Heart right ventricle (tissue), 16 donors: Measurements from ENCODE around the gene STIM2. TPM values are rescaled to one million over a fixed set of nuclear protein-coding genes. Genes with fewer than 3 reads are reported as not detected.

Source experiments
- ATAC-seq, 8 donors: fragments of 200-7000 bp; cut with Tn5 transposase; one replicate each; pipeline ENCODE4 v1.9.1; 2020; ENCODE audit warnings: mild to moderate bottlenecking in 8 of 8, moderate library complexity in 8 of 8, moderate number of reproducible peaks in 1 of 8
- DNase-seq, 2 donors: peaks; one replicate each; pipeline ENCODE4 v3.0.0-alpha.2; 2020
- H3K27ac ChIP-seq, 10 donors: fragments of 200-600 bp; sonication (generic) in 2 of 10; one replicate each; pipeline versions ENCODE4 v1.5.0 to v1.8.0; 2020 to 2022; ENCODE audit warnings: mild to moderate bottlenecking in 3 of 10
- H3K27me3 ChIP-seq, 7 donors: fragments of 200-600 bp; one replicate each; pipeline ENCODE4 v1.8.0; 2021 to 2022; ENCODE audit warnings: mild to moderate bottlenecking in 2 of 7
- H3K36me3 ChIP-seq, 9 donors: fragments of 200-600 bp; sonication (generic) in 1 of 9; one replicate each; pipeline versions ENCODE4 v1.5.0 to v1.8.0; 2020 to 2022; ENCODE audit warnings: mild to moderate bottlenecking in 2 of 9
- H3K4me1 ChIP-seq, 9 donors: fragments of 200-600 bp; sonication (generic) in 1 of 9; one replicate each; pipeline versions ENCODE4 v1.5.0 to v1.8.0; 2020 to 2022; ENCODE audit warnings: mild to moderate bottlenecking in 4 of 9
- H3K4me3 ChIP-seq, 10 donors: fragments of 200-600 bp; sonication (generic) in 2 of 10; one replicate each; pipeline versions ENCODE4 v1.5.0 to v1.8.0; 2020 to 2022; ENCODE audit warnings: mild to moderate bottlenecking in 7 of 10, moderate library complexity in 2 of 10
- H3K9me3 ChIP-seq, 11 donors: fragments of 200-600 bp in 10 of 11; sonication (generic) in 2 of 11; one replicate each; pipeline versions ENCODE4 v1.5.0 to v1.8.0; 2013 to 2022; ENCODE audit warnings: mild to moderate bottlenecking in 2 of 11, control low read depth in 1 of 11, moderate library complexity in 1 of 11
- WGBS, 2 donors: extraction: QIAGEN DNeasy Blood & Tissue Kit; methylation state at CpG; one replicate each; pipeline ENCODE4 v1.1.7; 2013; ENCODE audit warnings: inconsistent platforms in 1 of 2; 5-methylcytosine and 5-hydroxymethylcytosine counted together
- intact Hi-C, 10 donors: fragments of 100-400 bp; cut with DNase I; formaldehyde crosslinking; loops; one replicate each; pipeline versions ENCODE4 v1.11.1 to v1.14.2; 2022
- polyA plus RNA-seq, 2 donors: library from polyadenylated mRNA; stranded (reverse); fragments of 200-250 nt; gene quantifications; one replicate each; pipeline ENCODE4 v1.2.3, GENCODE V29; 2013
- total RNA-seq, 10 donors: library from RNA; stranded (reverse); fragmentation: NEBNext Ultra II Directional in 3 of 10; extraction: Animal tissue kit (Norgen Biotek cat#: 25700) in 3 of 10; gene quantifications; one replicate each; pipeline versions ENCODE4 v1.2.1 to v1.2.4, GENCODE V29; 2021 to 2023
- TF ChIP-seq, protein P1 (sequence below), 9 donors: fragments of 200-600 bp; sonication (generic) in 2 of 9; IDR thresholded peaks; one replicate each; pipeline versions ENCODE4 v1.5.0 to v1.8.0; 2021 to 2022; ENCODE audit warnings: antibody characterized with exemption in 9 of 9, mild to moderate bottlenecking in 5 of 9, moderate library complexity in 1 of 9
- donor health status: Arrhythmogenic right ventricular cardiomyopathy.
- donor health status: ischemic (EF 13 %, LVEDD 7.1; RV severe dilation, severe dysfunction).
- donor health status: healthy with polysubstance abuse.
- donor health status: DM: no; HTN: yes; CAD: no.
- donor health status: DM: no; HTN: no; CAD: no.
- donor health status: ischemic (EF 25% LVEDD 6.9; RV normal size, moderate dysfunction).
- donor health status: ischemic (EF 25% LVEDD 5.7; RV mildly dilated, moderate dysfunction).
- donor health status: healthy.
- donor health status: DM: yes; HTN: yes; CAD: no.
- donor health status: Ischemic cardiomyopathy.
- donor health status: ischemic (EF 35%, LVEDD 5.7; RV mildly dilated, moderate dysfunction).
- donor health status: nonischemic (EF 11% LVEDD 7.7; RV severe dilation, severe dysfunction).
- donor health status: DM: yes; HTN: yes; CAD: no.
- donor health status: PGD.
- donor health status: ischemic (EF 29% LVEDD 5.4; RV normal size, mild dysfunction).
- donor health status: nonischemic (EF 23%, LVEDD 6.1; RV moderate dilation, normal function).

STIM2 gene
- total and polyA plus RNA-seq, 12 donors: 5.2 to 13.5 (median 9.6) TPM

- DNase-seq (no peak), ATAC-seq (no peak)
- no peaks in the 10 kb centered on the region for H3K27me3 ChIP-seq
- H3K4me3 ChIP-seq: no peak overlapping the region
- H3K9me3 ChIP-seq: no peaks in the 10 kb centered on the region
- 76 to 80% methylated on average over 2 of the region's 2 CpGs for WGBS, 2 donors
- H3K36me3 ChIP-seq: no peaks in the 10 kb centered on the region
- intact Hi-C loops: no loop called here
- H3K27ac ChIP-seq: no peak overlapping the region
- TF ChIP-seq, protein P1, sequence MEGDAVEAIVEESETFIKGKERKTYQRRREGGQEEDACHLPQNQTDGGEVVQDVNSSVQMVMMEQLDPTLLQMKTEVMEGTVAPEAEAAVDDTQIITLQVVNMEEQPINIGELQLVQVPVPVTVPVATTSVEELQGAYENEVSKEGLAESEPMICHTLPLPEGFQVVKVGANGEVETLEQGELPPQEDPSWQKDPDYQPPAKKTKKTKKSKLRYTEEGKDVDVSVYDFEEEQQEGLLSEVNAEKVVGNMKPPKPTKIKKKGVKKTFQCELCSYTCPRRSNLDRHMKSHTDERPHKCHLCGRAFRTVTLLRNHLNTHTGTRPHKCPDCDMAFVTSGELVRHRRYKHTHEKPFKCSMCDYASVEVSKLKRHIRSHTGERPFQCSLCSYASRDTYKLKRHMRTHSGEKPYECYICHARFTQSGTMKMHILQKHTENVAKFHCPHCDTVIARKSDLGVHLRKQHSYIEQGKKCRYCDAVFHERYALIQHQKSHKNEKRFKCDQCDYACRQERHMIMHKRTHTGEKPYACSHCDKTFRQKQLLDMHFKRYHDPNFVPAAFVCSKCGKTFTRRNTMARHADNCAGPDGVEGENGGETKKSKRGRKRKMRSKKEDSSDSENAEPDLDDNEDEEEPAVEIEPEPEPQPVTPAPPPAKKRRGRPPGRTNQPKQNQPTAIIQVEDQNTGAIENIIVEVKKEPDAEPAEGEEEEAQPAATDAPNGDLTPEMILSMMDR (IDR thresholded peaks at IDR 0.05): no peak
- peaks cover 4 to 21% (median 14%) of the 10 kb centered on the region in 9 donors for H3K4me1 ChIP-seq
Measured at GRCh38 chr4:26842911-26843310, 17.7 kb upstream of the STIM2 start.

DNA sequence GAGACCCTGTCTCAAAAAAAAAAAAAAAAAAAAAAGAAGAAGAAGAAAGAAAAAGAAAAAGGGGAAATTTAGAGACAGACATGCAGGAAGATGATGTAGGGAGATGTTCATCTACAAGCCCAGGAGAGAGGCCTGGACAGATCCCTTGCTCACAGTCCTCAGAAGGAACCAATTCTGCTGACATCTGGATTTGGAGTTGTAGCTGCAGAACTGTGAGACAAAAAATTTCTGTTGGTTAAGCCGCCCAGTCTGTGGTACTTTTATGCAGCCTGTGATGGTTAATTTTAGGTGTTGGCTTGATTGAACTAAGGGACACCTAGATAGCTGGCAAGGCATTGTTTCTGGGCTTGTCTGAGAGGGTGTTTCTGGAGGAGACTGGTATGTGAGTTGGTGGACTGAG, 10.1 kb upstream of the STIM2 start:
- 91 to 100% methylated on average over 1 of the region's 1 CpG for WGBS, 2 donors
- Histone ChIP-seq H3K9me3 (no peaks in the 10 kb centered on the region), H3K4me1 (no peaks in the 10 kb centered on the region), H3K27me3 (no peaks in the 10 kb centered on the region), H3K27ac (no peak overlapping the region), H3K36me3 (no peaks in the 10 kb centered on the region), H3K4me3 (no peak overlapping the region)
- TF ChIP-seq, protein P1 (IDR thresholded peaks at IDR 0.05): no peak
- intact Hi-C loops: loop anchor here in 2 of 10 donors (5.0 to 10.0 kb wide), 2 partner anchors 38 to 266 kb away; partner anchors contain the start of gene TBC1D19 (in 1 of the 2)
- DNase-seq (no peak), ATAC-seq (no peak)

DNA sequence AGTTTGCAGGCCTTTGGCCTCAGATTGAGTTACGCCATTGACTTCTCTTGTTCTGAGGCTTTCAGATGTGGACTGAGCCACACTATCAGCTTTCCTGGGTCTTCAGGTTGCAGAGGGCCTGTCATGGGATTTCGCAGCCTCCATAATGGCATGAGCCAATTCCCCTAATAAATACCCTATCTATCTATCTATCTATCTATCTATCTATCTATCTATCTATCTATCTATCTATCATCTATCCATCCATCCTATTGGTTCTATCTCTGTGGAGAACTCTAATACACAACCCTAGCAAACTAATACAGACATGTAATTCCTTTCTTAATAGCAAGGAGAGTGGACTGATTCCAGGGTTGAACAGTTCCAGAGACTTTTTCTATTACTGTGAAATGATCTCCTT, 9.5 kb upstream of the STIM2 start:
- ATAC-seq (no peak), DNase-seq (no peak)
- TF ChIP-seq, protein P1 (IDR thresholded peaks at IDR 0.05): no peak
- H3K9me3 ChIP-seq: no peaks in the 10 kb centered on the region
- intact Hi-C loops: loop anchor here in 2 of 10 donors (5.0 to 10.0 kb wide), 2 partner anchors 39 to 266 kb away; partner anchors contain the start of gene TBC1D19 (in 1 of the 2)
- no peak overlapping the region for H3K4me3 ChIP-seq
- H3K36me3 ChIP-seq: no peaks in the 10 kb centered on the region
- H3K27ac ChIP-seq: no peak overlapping the region
- no peaks in the 10 kb centered on the region for H3K4me1 ChIP-seq
- 97 to 100% methylated on average over 2 of the region's 2 CpGs for WGBS, 2 donors
- H3K27me3 ChIP-seq: no peaks in the 10 kb centered on the region

- Histone ChIP-seq H3K27me3 (no peaks in the 10 kb centered on the region), H3K27ac (no peak overlapping the region), H3K4me3 (no peak overlapping the region), H3K4me1 (peaks cover 7 to 28% (median 21%) of the 10 kb centered on the region in 9 donors), H3K9me3 (no peaks in the 10 kb centered on the region), H3K36me3 (no peaks in the 10 kb centered on the region)
- DNase-seq: no peak
- intact Hi-C loops: loop anchor here in 2 of 10 donors (5.0 to 10.0 kb wide), 2 partner anchors 42 to 270 kb away; partner anchors contain the start of gene TBC1D19 (in 1 of the 2)
- TF ChIP-seq, protein P1 (IDR thresholded peaks at IDR 0.05): no peak
- ATAC-seq: no peak
- 64 to 67% methylated on average over 6 of the region's 6 CpGs for WGBS, 2 donors
Measured at GRCh38 chr4:26854701-26855100, 5.9 kb upstream of the STIM2 start.
